ENCODE data around the gene GFAP.

GFAP gene

GRCh38 chr17:44931376-44931775 is 16.1 kb upstream of the GFAP start:
- DNase-seq = no peak

- DNase-seq = no peak
Measured at GRCh38 chr17:44930667-44931066, 15.4 kb upstream of the GFAP start.

- DNase-seq = no peak
Measured at GRCh38 chr17:44928950-44929720, 13.8 kb upstream of the GFAP start.

GRCh38 chr17:44928136-44928535 is 12.8 kb upstream of the GFAP start:
- no peak for DNase-seq

- no peak for DNase-seq
Measured at GRCh38 chr17:44927696-44928095, 12.4 kb upstream of the GFAP start.

GRCh38 chr17:44926821-44927525 is 11.7 kb upstream of the GFAP start:
- DNase-seq = no peak

- DNase-seq = no peak
Measured at GRCh38 chr17:44925731-44926697, 10.7 kb upstream of the GFAP start.

GRCh38 chr17:44924107-44924544 is 8.8 kb upstream of the GFAP start:
- DNase-seq = no peak

- DNase-seq = no peak
Measured at GRCh38 chr17:44922746-44923470, 7.6 kb upstream of the GFAP start.

- DNase-seq = no peak
Measured at GRCh38 chr17:44922136-44922535, 6.8 kb upstream of the GFAP start.

- no peak for DNase-seq
Measured at GRCh38 chr17:44921122-44921882, 6.0 kb upstream of the GFAP start.

- no peak for DNase-seq
Measured at GRCh38 chr17:44920565-44920940, 5.3 kb upstream of the GFAP start.

GRCh38 chr17:44919885-44920564 is 4.7 kb upstream of the GFAP start:
- DNase-seq = peak; percentile 61 to 70

GRCh38 chr17:44919411-44919810 is 4.1 kb upstream of the GFAP start:
- no peak for DNase-seq

GRCh38 chr17:44918006-44918405 is 2.7 kb upstream of the GFAP start:
- DNase-seq = no peak

GRCh38 chr17:44917456-44917855 is 2.2 kb upstream of the GFAP start:
- DNase-seq = no peak

- DNase-seq = no peak
Measured at GRCh38 chr17:44916781-44917241, 1.5 kb upstream of the GFAP start.

GRCh38 chr17:44915862-44916780 is 821 bp upstream of the GFAP start:
- DNase-seq = no peak

GRCh38 chr17:44914698-44915271 is 515 bp downstream of the GFAP start:
- no peak for DNase-seq

GRCh38 chr17:44914148-44914547 is 1.2 kb downstream of the GFAP start:
- no peak for DNase-seq

Data from CD4-positive, alpha-beta T cell treated with Interleukin-1 beta for 1 hour (primary cell).